ENCODE data around the gene SAMD10.
A peak's percentile ranks its signal among the peaks of the same experiment; 100 is the strongest.

Gene SAMD10

GRCh38 chr20:63980806-63981728 is 1.6 kb upstream of the SAMD10 start, which contains the start of gene PRPF6 (continued):
- TF ChIP-seq ZNF76 (tag by site-specific recombination; IDR thresholded peaks at IDR 0.05; ENCODE audit: borderline replicate concordance, low read depth), result peak; percentile 73; the same call in 1 of the 2 replicates
- TF ChIP-seq ZBTB17 (tag by site-specific recombination; IDR thresholded peaks at IDR 0.05), result peak; percentile 87
- TF ChIP-seq ZNF335 (tag by site-specific recombination; conservative IDR thresholded peaks at IDR 0.05), result peak; percentile 56
- TF ChIP-seq CTCF (tag by site-specific recombination; IDR thresholded peaks at IDR 0.05), result peak; percentile 100
- no peak for TF ChIP-seq ZBTB6 (tag by site-specific recombination; IDR thresholded peaks at IDR 0.05)
- TF ChIP-seq ZIC2 (tag by site-specific recombination; IDR thresholded peaks at IDR 0.05), result no peak
- no peak for TF ChIP-seq ZNF530 (tag by site-specific recombination; IDR thresholded peaks at IDR 0.05; ENCODE audit: low read depth)
- TF ChIP-seq SP7 (tag by site-specific recombination; IDR thresholded peaks at IDR 0.05), result peak; percentile 70
- TF ChIP-seq ZNF548 (tag by site-specific recombination; IDR thresholded peaks at IDR 0.05), result no peak
- 0 out of 2 replicates have a peak, but pooled peaks have one; percentile 44 for TF ChIP-seq BCL11A (tag by site-specific recombination; IDR thresholded peaks at IDR 0.05; ENCODE audit: low read depth)
- no peak for TF ChIP-seq ZNF23 (tag by site-specific recombination; IDR thresholded peaks at IDR 0.05; ENCODE audit: borderline replicate concordance)
- peak; percentile 66; the same call in 1 of the 2 replicates for TF ChIP-seq ZNF600 (tag by site-specific recombination; IDR thresholded peaks at IDR 0.05)
- TF ChIP-seq ZFP69B (tag by site-specific recombination; IDR thresholded peaks at IDR 0.05), result peak; percentile 45; the same call in 1 of the 2 replicates
- peak; percentile 56; the same call in 1 of the 2 replicates for TF ChIP-seq HOXD13 (CRISPR knock-in tag; IDR thresholded peaks at IDR 0.05; ENCODE audit: borderline replicate concordance)
- TF ChIP-seq ZNF366 (tag by site-specific recombination; conservative IDR thresholded peaks at IDR 0.05), result peak; percentile 63; the same call in 1 of the 2 replicates
- TF ChIP-seq ZNF239 (tag by site-specific recombination; IDR thresholded peaks at IDR 0.05), result no peak
- no peak for TF ChIP-seq ZNF221 (tag by site-specific recombination; IDR thresholded peaks at IDR 0.05; ENCODE audit: borderline replicate concordance)

GRCh38 chr20:63980317-63980805 is 919 bp upstream of the SAMD10 start:
- Histone ChIP-seq H3K9me3 (ENCODE audit: control insufficient read depth, insufficient read depth, low read depth, low read length) (no peaks in the 10 kb centered on the region), H3K27ac (ENCODE audit: extremely low read depth, low read depth, low read length) (peak overlapping the region; percentile 78), H3K4me1 (ENCODE audit: control insufficient read depth, insufficient read depth, low read length) (peaks cover 13% of the 10 kb centered on the region), H3K36me3 (ENCODE audit: control insufficient read depth in 2 of 2, insufficient read depth in 1 of 2, low read length in 2 of 2) (peaks cover 6 to 28% of the 10 kb centered on the region in 2 experiments; a peak in 2 of 3 replicates), H3K4me3 (ENCODE audit: low read depth, low read length) (peak overlapping the region; percentile 95)
- ChIA-PET POLR2A (interaction anchor here (0.6 to 2.0 kb wide), 14 partner anchors 21 to 322 kb away, joined by 3 to 21 read pairs (median 4); partner anchors contain the start of genes ARFRP1, RTEL1, TCEA2 and TPD52L2), CTCF (interaction anchor here (0.6 to 3.8 kb wide), 24 partner anchors 11 to 1832 kb away, joined by 3 to 18 read pairs (median 4); partner anchors contain the start of genes C20orf204, PTK6 and TPD52L2)
- TF ChIP-seq ZNF629 (tag by site-specific recombination; IDR thresholded peaks at IDR 0.05) (no peak), MEIS1 (CRISPR knock-in tag; IDR thresholded peaks at IDR 0.05; ENCODE audit: borderline replicate concordance) (no peak), PATZ1 (tag by site-specific recombination; IDR thresholded peaks at IDR 0.05) (no peak), CTCF (tag by site-specific recombination; IDR thresholded peaks at IDR 0.05) (no peak), ZNF132 (tag by site-specific recombination; IDR thresholded peaks at IDR 0.05; ENCODE audit: borderline replicate concordance) (no peak), HIC1 (tag by site-specific recombination; IDR thresholded peaks at IDR 0.05) (peak; percentile 58), HOXC10 (CRISPR knock-in tag; IDR thresholded peaks at IDR 0.05) (no peak; the same call in 1 of the 2 replicates), SP3 (tag by site-specific recombination; IDR thresholded peaks at IDR 0.05) (no peak)
